Brain microvascular endothelial cell (primary cell): ENCODE results near the gene RRAS.

Source experiments
- DNase-seq: peaks from one replicate; pipeline ENCODE4 v3.0.0-alpha.2; 2020
- H3K27ac ChIP-seq: fragments of 250-450 bp; sonication (Bioruptor Pico); 2 replicates; pipeline ENCODE4 v1.5.1; 2020; ENCODE audit warnings: mild to moderate bottlenecking, moderate library complexity
- H3K27me3 ChIP-seq: fragments of 250-450 bp; sonication (Bioruptor Pico); replicated peaks from 2 replicates; pipeline ENCODE4 v1.5.1; 2020; ENCODE audit warnings: mild to moderate bottlenecking
- H3K36me3 ChIP-seq: fragments of 250-450 bp; sonication (Bioruptor Pico); replicated peaks from 2 replicates; pipeline ENCODE4 v1.5.1; 2020; ENCODE audit warnings: mild to moderate bottlenecking
- H3K4me3 ChIP-seq: 2 replicates; pipeline ENCODE4 v1.5.1; 2011; ENCODE audit warnings: low read depth, mild to moderate bottlenecking, control low read depth, low read length, moderate library complexity
- CTCF ChIP-seq: IDR thresholded peaks from 2 replicates; pipeline ENCODE4 v1.5.1; 2011; ENCODE audit warnings: low read depth, mild to moderate bottlenecking, moderate library complexity, low read length, control low read depth, inconsistent platforms; ENCODE audit errors: missing control alignments
- in situ Hi-C: cut with HindIII; loops from 2 replicates; pipeline ENCODE4 v1.10.0; 2017; ENCODE audit warnings: low sequenced_read_pairs, low pct_ligation_motif_present

The RRAS gene

GRCh38 chr19:49640113-49640898, at the start of gene RRAS:
RRAS (minus strand) TSS chr19:49640143; CDS start chr19:49640098, 45 bp downstream.
- peak within 1 kb of the TSS; percentile 99 for H3K27ac ChIP-seq
- peak within 1 kb of the TSS; percentile 71 for H3K4me3 ChIP-seq

GRCh38 chr19:49689133-49690078, 49.5 kb upstream of the RRAS start, which contains the start of gene ADM5:
ADM5 (plus strand) TSS chr19:49689594; CDS start chr19:49689838, 244 bp downstream.
- H3K27ac ChIP-seq = no peak within 1 kb of the TSS
- peaks cover 17% of the 10 kb centered on the region for H3K36me3 ChIP-seq
- DNase-seq = no peak
- peak; percentile 79 for TF ChIP-seq CTCF
- in situ Hi-C loops = no loop called here
- H3K27me3 ChIP-seq = no peaks in the 10 kb centered on the region
- H3K4me3 ChIP-seq = peak within 1 kb of the TSS; percentile 52

More at GRCh38 chr19:49640113-49640898, at the start of gene RRAS:
- in situ Hi-C loops = no loop called here
- DNase-seq = peak; percentile 100
- no peaks in the 10 kb centered on the region for H3K27me3 ChIP-seq
- no peak for TF ChIP-seq CTCF
- H3K36me3 ChIP-seq = peaks cover 2% of the 10 kb centered on the region

- H3K4me3 ChIP-seq = no peak overlapping the region
- in situ Hi-C loops = no loop called here
- DNase-seq = no peak
- H3K27ac ChIP-seq = no peak overlapping the region
- H3K27me3 ChIP-seq = no peaks in the 10 kb centered on the region
- peaks cover 24% of the 10 kb centered on the region for H3K36me3 ChIP-seq
- no peak for TF ChIP-seq CTCF
Measured at GRCh38 chr19:49688531-49689132, 48.7 kb upstream of the RRAS start.

GRCh38 chr19:49687566-49688316, 47.8 kb upstream of the RRAS start:
- Histone ChIP-seq H3K27ac (no peak overlapping the region), H3K4me3 (no peak overlapping the region), H3K27me3 (no peaks in the 10 kb centered on the region), H3K36me3 (peaks cover 30% of the 10 kb centered on the region)
- in situ Hi-C loops = no loop called here
- DNase-seq = no peak
- no peak for TF ChIP-seq CTCF

- H3K4me3 ChIP-seq = no peak overlapping the region
- no peaks in the 10 kb centered on the region for H3K27me3 ChIP-seq
- H3K36me3 ChIP-seq = peaks cover 34% of the 10 kb centered on the region
- TF ChIP-seq CTCF = no peak
- DNase-seq = no peak
- in situ Hi-C loops = no loop called here
- H3K27ac ChIP-seq = no peak overlapping the region
Measured at GRCh38 chr19:49687150-49687549, 47.2 kb upstream of the RRAS start.
